Stomach (tissue), 9 donors: ENCODE measurements around the gene ACE. TPM values are rescaled to one million over a fixed set of nuclear protein-coding genes. Genes with fewer than 3 reads are reported as not detected.

Experiments
- DNase-seq, 2 donors: peaks; one replicate each; pipeline versions ENCODE4 v3.0.0 to v3.0.0-alpha.2; 2013 to 2019
- H3K27ac ChIP-seq, 5 donors: fragments of 200-600 bp in 4 of 5; sonication (generic) in 4 of 5; one replicate each; pipeline ENCODE4 v1.5.1; 2013 to 2019; ENCODE audit warnings: mild to moderate bottlenecking in 1 of 5, moderate library complexity in 1 of 5
- H3K27me3 ChIP-seq, 3 donors: fragments of 200-600 bp; sonication (generic); one replicate each; pipeline ENCODE4 v1.5.1; 2017 to 2019; ENCODE audit warnings: mixed run types in 1 of 3
- H3K36me3 ChIP-seq, 4 donors: fragments of 200-600 bp; sonication (generic); 1 replicate in 3 of 4; 2 replicates in 1 of 4; pipeline ENCODE4 v1.5.1; 2016 to 2019
- H3K4me1 ChIP-seq, 4 donors: fragments of 200-600 bp; sonication (generic); one replicate each; pipeline ENCODE4 v1.5.1; 2016 to 2019
- H3K4me3 ChIP-seq, 4 donors: fragments of 200-600 bp; sonication (generic) in 3 of 4; one replicate each; pipeline ENCODE4 v1.5.1; 2016 to 2019; ENCODE audit warnings: mild to moderate bottlenecking in 1 of 4
- H3K9me3 ChIP-seq, 4 donors: fragments of 200-600 bp; sonication (generic); one replicate each; pipeline ENCODE4 v1.5.1; 2016 to 2019
- CTCF ChIP-seq, 7 experiments: fragments of 450-650 bp in 4 of 7; fragments of 200-600 bp in 3 of 7; sonication (generic) in 3 of 7; IDR thresholded peaks; one replicate each; pipeline ENCODE4 v1.5.1; 2016 to 2019; ENCODE audit warnings: antibody characterized with exemption in 7 of 7, control low read depth in 2 of 7, mild to moderate bottlenecking in 1 of 7
- EP300 ChIP-seq: sonication (generic); formaldehyde crosslinking; IDR thresholded peaks from one replicate; pipeline ENCODE4 v1.6.1; 2017; ENCODE audit warnings: antibody characterized with exemption
- POLR2A ChIP-seq, 4 donors: fragments of 450-650 bp; IDR thresholded peaks; one replicate each; pipeline ENCODE4 v1.6.1; 2016; ENCODE audit warnings: antibody characterized with exemption in 4 of 4, control low read depth in 2 of 4, mild to moderate bottlenecking in 1 of 4, moderate library complexity in 1 of 4
- POLR2AphosphoS5 ChIP-seq, 3 donors: sonication (generic); formaldehyde crosslinking; IDR thresholded peaks; one replicate each; pipeline ENCODE4 v1.6.1; 2016; ENCODE audit warnings: antibody characterized with exemption in 3 of 3
- WGBS, 5 donors: extraction: QIAGEN DNeasy Blood & Tissue Kit in 3 of 5; methylation state at CpG; one replicate each; pipeline versions ENCODE4 v1.1.5 to v1.1.7; 2013 to 2018; 5-methylcytosine and 5-hydroxymethylcytosine counted together
- intact Hi-C: fragments of 100-400 bp; cut with DNase I; formaldehyde crosslinking; loops from one replicate; pipeline ENCODE4 v1.15.1; 2023; ENCODE audit warnings: low total_unique reads
- polyA plus RNA-seq, 3 donors: library from polyadenylated mRNA; stranded (reverse); fragments of 200-250 nt; gene quantifications; one replicate each; pipeline ENCODE4 v1.2.3, GENCODE V29; 2013
- total RNA-seq, 5 donors: library from RNA; depleted of rRNA; stranded (reverse); fragments of >200 nt; gene quantifications; one replicate each; pipeline versions ENCODE4 v1.1.0 to v1.2.3, GENCODE V29; 2014 to 2016
- donor health status: healthy with polysubstance abuse.
- donor health status: Bipolar disorder and iron deficiency.
- donor health status: healthy.

The ACE gene
- total and polyA plus RNA-seq, 8 donors: 1.3 to 232 (median 4.4) TPM

- H3K9me3 ChIP-seq: no peaks in the 10 kb centered on the region
- H3K27ac ChIP-seq: no peak overlapping the region
- no peak overlapping the region for H3K4me3 ChIP-seq
- intact Hi-C loops: no loop called here
- H3K4me1 ChIP-seq: no peaks in the 10 kb centered on the region
- H3K27me3 ChIP-seq: no peaks in the 10 kb centered on the region
- 68 to 83% (median 76%) methylated on average over 2 to 6 of the region's 6 CpGs for WGBS, 5 donors
- H3K36me3 ChIP-seq: no peaks in the 10 kb centered on the region
- TF ChIP-seq POLR2A (IDR thresholded peaks at IDR 0.05) (no peak), CTCF (IDR thresholded peaks at IDR 0.05) (no peak), EP300 (no peak), POLR2AphosphoS5 (IDR thresholded peaks at IDR 0.05) (no peak)
- no peak for DNase-seq
Observed at GRCh38 chr17:63495491-63495890, 18.6 kb downstream of the ACE start.

GRCh38 chr17:63496177-63496576, 19.3 kb downstream of the ACE start:
- no peak for DNase-seq
- intact Hi-C loops: no loop called here
- Histone ChIP-seq H3K4me3 (no peak overlapping the region), H3K27me3 (no peaks in the 10 kb centered on the region), H3K9me3 (no peaks in the 10 kb centered on the region), H3K36me3 (no peaks in the 10 kb centered on the region), H3K4me1 (no peaks in the 10 kb centered on the region), H3K27ac (no peak overlapping the region)
- WGBS, 5 donors: 67 to 91% (median 86%) methylated on average over 3 to 12 of the region's 12 CpGs
- TF ChIP-seq POLR2AphosphoS5 (IDR thresholded peaks at IDR 0.05) (no peak), CTCF (IDR thresholded peaks at IDR 0.05) (no peak), EP300 (no peak), POLR2A (IDR thresholded peaks at IDR 0.05) (no peak)

DNA sequence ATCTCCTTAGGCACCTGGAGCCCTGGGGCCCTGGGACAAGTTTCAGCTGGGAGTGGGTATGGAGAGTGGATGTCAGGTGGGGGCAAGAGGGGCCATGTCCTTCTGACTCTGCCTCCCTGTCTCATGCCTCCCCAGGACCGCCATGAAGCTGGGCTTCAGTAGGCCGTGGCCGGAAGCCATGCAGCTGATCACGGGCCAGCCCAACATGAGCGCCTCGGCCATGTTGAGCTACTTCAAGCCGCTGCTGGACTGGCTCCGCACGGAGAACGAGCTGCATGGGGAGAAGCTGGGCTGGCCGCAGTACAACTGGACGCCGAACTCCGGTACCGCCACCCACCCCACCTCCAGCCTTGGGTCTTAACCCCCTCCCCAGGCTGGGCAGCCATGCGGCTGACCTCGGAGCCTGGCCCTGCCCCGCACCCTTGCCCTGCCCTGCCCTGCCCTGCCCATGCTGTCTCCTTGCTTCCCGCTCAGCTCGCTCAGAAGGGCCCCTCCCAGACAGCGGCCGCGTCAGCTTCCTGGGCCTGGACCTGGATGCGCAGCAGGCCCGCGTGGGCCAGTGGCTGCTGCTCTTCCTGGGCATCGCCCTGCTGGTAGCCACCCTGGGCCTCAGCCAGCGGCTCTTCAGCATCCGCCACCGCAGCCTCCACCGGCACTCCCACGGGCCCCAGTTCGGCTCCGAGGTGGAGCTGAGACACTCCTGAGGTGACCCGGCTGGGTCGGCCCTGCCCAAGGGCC, 20.0 kb downstream of the ACE start:
- H3K9me3 ChIP-seq: no peaks in the 10 kb centered on the region
- no peak overlapping the region for H3K27ac ChIP-seq
- H3K36me3 ChIP-seq: no peaks in the 10 kb centered on the region
- H3K4me1 ChIP-seq: no peaks in the 10 kb centered on the region
- intact Hi-C loops: no loop called here
- TF ChIP-seq POLR2A (IDR thresholded peaks at IDR 0.05) (no peak), POLR2AphosphoS5 (IDR thresholded peaks at IDR 0.05) (no peak), EP300 (no peak), CTCF (IDR thresholded peaks at IDR 0.05) (no peak)
- H3K4me3 ChIP-seq: no peak overlapping the region
- no peak for DNase-seq
- H3K27me3 ChIP-seq: peaks cover 0 to 5% (median 0%) of the 10 kb centered on the region in 3 donors
- 90 to 98% (median 92%) methylated on average over 11 to 36 of the region's 36 CpGs for WGBS, 5 donors

- TF ChIP-seq EP300: no peak
- no peak for TF ChIP-seq POLR2AphosphoS5 (IDR thresholded peaks at IDR 0.05)
- TF ChIP-seq POLR2A (IDR thresholded peaks at IDR 0.05): no peak
- no peak for TF ChIP-seq CTCF (IDR thresholded peaks at IDR 0.05)
- 57 to 64% (median 58%) methylated on average over 7 to 16 of the region's 16 CpGs for WGBS, 5 donors
- Histone ChIP-seq H3K36me3 (no peaks in the 10 kb centered on the region), H3K4me3 (no peak overlapping the region), H3K4me1 (no peaks in the 10 kb centered on the region), H3K9me3 (no peaks in the 10 kb centered on the region), H3K27me3 (peaks cover 0 to 11% (median 0%) of the 10 kb centered on the region in 3 donors), H3K27ac (no peak overlapping the region)
- intact Hi-C loops: no loop called here
- peak in 1 of 2 donors; percentile 60 for DNase-seq
Observed at GRCh38 chr17:63497708-63498483, 21.0 kb downstream of the ACE start.
